Suprapubic skin (tissue), 4 donors: Measurements from ENCODE around the gene IFITM10.

ENCODE experiments used
- CTCF ChIP-seq, 2 donors: fragments of 200-600 bp in 1 of 2; fragments of 450-650 bp in 1 of 2; sonication (generic) in 1 of 2; IDR thresholded peaks; one replicate each; pipeline ENCODE4 v1.5.1; 2016 to 2019; ENCODE audit warnings: antibody characterized with exemption in 2 of 2, mild to moderate bottlenecking in 1 of 2, moderate library complexity in 1 of 2
- EP300 ChIP-seq: sonication (generic); formaldehyde crosslinking; IDR thresholded peaks from one replicate; pipeline ENCODE4 v1.6.1; 2017; ENCODE audit warnings: antibody characterized with exemption
- POLR2A ChIP-seq, 2 donors: fragments of 450-650 bp; IDR thresholded peaks; one replicate each; pipeline ENCODE4 v1.6.1; 2017; ENCODE audit warnings: antibody characterized with exemption in 2 of 2, mild to moderate bottlenecking in 2 of 2, moderate library complexity in 2 of 2
- POLR2AphosphoS5 ChIP-seq, 3 donors: sonication (generic); formaldehyde crosslinking; IDR thresholded peaks; one replicate each; pipeline ENCODE4 v1.6.1; 2017; ENCODE audit warnings: antibody characterized with exemption in 3 of 3

GRCh38 chr11:1780700-1781592 is 30.6 kb upstream of the IFITM10 start:
- TF ChIP-seq CTCF (IDR thresholded peaks at IDR 0.05) (no peak), POLR2AphosphoS5 (IDR thresholded peaks at IDR 0.05) (no peak), EP300 (no peak), POLR2A (IDR thresholded peaks at IDR 0.05) (no peak)
